ENCODE data around the gene KAZN.

Gene KAZN

DNA sequence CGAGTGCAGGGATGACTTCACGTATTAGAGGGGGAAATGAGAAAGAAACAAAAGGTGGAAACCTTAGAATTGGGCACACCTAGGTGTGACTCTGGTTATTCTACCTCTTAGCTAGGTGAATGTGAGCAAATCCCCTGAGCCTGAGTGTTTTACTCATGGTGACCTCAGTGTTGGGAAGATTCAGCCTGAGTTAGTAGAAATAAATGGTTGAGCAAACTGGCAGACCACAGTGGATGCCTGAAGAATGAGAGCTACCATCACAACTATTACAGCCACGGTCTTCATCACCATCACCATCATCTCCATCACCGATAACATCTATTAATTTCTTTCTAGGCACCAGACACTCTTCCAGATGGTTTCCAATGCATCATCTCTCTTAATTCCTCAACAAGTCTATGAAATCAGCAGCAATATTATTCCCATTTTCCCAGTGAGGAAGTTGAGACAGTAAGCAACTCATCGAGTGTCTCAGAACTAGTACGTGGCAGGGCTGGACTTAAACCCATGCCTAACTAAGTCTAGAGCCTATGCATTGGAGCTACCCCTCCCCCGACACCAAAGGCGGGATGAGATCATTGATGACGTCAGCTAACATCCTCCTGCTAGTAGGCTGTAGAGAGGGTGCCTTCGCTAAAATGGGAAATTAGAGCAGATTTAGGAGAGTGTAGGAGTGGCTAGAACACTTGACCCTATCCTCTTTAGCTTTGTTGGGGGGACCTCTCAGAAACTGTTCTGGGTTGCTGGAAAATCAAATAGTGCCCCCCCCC lies 7.9 kb upstream of the KAZN start:
- DNase-seq = no peak

DNA sequence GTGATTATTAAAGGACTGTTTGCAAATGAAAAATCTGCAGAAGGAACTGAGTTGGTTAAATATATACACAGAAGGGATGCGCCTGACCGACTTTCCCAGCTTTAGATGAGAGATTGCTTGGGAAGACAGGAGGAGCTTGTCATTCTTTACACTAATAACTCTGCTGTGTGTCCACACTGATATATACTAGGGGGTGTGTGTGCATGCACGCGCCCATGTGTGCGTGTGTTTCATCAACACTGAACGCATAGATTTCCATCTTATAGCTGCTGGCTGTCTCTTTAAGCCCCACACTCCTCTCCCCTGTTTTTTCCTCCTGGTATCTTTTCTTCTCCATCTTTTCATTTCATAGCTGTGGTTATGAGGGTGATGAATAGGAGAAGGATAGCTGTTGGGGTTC lies 6.9 kb upstream of the KAZN start:
- no peak for DNase-seq

DNA sequence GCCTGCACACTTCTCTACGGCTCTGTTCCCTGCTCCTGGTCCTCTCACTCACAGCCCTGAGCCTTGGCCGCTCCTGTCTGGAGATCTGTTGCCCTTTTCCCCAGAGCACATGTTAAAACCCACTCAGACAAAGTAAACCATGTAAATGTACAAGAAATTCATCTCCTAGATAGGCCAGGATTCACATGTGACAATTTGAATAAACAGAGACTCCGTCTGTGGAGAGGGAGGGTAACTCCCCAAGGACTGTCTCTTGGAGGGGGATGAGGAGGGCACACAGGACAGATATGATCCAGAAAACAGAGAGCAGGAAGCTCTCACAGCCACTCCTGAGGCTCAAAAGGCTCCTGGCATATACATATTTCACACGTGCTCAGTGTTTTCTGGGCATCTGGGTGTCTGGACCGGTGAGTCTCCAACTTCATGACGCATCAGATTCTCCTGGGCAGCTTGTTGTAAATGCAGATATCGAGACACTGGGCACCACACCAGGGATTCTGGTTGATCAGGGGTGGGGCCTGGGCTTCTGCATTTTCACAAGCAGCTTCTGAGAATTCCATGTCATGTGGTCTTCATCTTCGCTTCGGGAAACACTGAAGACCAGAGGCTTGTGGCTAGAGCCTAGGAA lies 6.4 kb upstream of the KAZN start:
- DNase-seq = no peak

DNA sequence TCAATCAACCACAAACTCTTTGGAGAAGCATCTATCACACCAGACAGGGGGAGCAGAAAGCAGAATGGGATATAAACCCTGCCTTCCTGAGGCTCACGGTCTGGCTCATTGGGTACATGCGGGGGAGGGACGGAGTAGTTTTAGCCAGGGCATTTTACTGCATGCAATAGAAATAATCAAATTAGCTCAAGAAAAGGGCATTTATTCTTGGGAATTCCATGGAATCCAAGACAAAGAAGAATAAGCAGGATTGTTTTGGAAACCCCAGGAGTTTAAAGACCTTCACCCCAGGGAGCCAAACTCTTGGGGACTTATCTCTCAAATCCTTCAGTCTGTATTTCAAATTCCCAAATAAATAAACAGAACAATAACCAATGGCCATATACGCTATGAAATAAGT lies 5.2 kb upstream of the KAZN start:
- DNase-seq = no peak

DNA sequence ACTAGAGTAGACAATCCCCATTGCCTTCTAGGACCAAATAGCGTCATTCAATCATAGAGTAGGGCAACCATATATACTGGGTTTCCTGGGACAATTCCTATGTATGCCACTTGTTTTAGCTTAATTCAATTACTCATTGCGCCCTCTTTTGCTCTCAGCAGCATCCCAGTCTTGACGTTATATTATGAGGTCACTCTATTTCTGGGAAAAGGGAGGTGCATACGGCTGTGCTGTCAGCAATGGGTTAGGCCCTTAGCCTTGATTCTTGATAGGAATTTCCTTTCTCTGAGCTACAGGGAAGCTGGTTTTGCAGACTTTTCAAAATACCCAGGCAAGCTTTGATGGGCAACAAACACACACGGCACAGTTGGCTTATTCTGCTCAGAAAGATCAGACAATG lies 4.4 kb upstream of the KAZN start:
- DNase-seq = no peak

DNA sequence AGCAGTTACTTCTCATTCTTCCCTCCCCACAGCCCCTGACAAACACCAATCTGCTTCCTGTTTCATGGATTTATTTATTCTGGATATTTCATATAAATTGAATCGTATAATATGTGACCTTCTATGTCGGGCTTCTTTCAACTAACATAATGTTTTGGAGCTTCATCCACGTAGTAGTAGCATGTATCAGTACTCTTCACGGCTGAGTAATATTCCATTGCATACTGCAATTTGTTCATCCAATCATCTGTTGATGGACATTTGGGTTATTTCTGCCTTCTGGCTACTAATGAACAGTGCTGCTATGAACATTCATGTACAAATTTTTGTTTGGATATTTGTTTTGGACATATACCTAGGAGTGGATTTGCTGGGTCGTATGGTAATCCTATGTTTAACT lies 1.9 kb upstream of the KAZN start:
- DNase-seq = no peak

DNA sequence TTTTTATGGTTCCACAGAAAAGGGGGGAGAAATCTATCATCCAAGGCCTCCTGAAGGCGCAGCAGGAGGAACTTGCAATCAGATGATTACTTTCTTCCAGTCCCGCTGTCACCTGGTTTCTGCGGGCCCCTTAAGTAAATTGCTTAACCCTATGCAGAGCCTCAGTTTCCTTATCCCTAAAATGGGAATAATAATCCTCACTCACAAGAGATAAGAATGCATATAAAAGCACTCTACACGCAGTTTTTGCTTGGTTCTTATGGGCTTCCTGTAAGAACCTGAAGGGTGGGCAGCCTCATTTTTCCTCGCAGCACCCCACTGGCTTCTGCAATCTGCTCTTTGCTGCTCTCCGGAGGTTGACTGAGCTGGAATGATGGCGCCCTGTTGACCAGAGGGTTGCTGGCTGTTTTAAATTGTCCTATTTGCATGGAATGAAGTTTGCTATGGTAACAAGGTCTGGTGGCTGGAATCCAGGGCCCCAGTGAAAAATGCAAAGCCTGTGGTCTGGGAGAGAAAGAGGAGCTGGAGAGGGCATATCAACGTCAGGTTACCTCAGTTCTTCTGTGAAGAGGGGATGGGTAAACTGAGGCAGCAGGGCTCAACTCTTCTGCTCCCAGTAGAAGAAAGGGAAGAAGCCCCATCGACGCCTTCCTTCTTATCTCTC lies 1.0 kb upstream of the KAZN start:
- no peak for DNase-seq

DNA sequence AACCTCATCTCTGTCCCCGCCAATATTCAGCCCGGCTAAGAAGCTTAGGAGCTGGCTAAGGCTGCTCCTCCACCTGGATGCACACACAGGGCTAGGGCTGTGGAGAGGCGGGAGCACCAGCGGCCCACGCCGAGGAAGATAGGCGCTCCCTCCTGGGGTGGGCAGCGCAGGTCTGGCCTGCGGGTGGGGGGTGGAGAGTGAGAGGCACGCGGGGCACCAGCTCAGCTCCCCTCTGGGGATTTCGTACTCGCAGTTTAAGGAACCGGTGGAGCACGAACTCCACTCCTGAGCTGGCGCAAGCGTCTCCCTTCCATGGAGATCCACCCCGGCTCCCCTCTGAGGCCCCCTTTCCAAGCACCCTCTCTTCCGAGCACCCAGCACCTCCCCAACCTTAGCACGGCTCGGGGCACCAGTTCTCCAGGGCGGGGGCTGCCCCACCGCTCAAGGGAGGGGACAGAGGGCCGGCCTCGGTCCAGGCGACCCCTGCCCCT lies 433 bp upstream of the KAZN start:
- no peak for DNase-seq

DNA sequence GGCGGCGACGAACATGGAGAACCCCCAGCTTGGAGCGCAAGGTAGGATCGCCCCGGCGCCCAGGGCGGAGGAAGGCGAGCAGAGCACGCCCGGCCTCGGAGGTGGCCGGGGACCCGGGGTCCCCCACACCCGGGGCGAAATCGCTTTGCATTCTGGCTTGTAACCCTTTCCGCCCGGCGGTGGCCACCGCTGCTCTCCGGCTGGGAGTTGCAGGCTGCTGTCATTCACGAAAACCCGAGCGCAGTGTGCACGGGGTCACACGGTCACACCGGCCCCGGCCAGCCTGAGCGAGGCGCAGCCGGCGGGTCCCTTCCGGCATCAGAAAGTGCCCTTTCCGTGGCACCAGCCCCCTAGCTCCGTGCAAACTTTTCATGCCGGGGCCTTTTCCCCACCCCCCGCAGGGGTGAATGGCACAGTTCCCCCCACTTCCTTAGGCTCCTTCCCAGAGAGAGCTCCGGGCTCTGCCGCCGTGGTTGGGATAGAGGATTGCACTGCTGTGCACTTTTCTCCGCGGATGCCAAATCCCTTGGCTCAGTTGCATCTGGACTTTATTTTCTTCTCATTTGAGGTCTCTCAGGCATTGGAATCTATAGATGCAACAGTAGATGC lies 802 bp downstream of the KAZN start:
- no peak for DNase-seq

DNA sequence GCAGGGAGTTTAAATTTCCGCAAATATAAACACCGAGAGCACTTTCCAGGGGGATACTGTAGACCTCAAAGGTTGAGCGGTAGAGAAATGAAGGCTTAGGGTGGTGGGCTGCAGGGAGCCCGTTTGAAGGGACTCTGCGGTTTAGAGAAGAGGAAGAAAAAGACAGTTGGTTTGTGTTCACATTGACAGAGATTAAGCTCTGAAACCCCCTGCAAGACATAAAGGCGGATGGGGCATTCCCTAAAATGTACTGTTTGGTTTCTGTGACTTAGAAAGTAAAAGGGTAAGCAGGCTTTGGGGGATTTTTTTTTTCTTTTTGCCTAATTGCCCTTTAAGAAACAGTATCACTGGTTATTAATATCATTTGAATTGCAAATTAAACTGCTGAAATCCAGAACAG lies 1.3 kb downstream of the KAZN start:
- DNase-seq = no peak

DNA sequence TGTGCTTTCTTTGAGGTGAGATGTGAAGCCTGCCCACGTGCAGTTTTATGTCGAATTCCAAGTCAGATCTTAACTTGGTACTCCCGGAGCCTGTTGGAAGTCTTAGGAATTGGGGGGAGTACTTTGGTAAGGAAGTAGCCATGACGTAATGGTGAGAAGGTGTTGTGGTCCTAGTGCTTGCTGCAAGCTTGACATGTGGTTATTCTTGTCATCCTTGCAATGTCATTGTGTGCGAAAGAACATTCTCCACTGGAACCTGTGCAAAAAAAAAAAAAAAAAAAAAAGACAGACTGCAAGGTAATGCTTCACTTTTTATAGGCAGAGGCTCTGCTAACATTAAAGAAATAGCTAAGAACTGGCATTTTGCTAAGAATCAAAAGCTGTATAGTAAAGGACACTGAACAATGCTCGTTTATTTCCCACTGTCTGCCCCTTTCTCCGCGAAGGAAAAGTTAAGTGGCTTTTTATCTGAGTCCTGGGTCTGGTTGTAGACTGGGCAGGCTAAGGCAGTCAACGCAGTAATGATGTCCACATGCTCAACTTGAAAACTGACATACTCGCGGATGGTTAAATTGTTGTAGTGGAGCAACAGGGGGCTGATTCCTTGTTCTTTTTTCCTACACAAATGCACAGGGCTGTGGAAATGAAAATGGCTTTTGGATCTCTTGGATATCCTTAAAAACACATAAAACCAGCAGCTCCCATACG lies 2.1 kb downstream of the KAZN start:
- DNase-seq = no peak

DNA sequence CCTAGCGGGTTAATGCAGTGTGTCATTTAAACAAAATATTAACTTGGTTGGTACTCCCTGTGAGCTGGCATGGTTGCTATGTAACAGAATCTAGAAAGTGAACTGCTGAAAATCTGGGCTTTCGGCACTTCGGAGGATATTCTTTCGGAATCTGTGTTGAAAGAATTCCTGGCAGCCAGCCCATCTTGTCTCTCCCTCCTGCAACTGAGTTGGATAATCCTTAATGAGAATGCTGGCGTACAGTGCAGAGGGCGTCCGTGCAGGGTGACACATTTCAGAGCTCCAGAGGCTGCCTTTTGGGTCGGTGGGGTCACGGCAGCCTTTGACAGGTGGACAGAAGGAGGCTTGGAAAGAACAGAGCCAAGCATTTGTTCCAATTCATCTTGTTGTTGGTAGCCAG lies 3.7 kb downstream of the KAZN start:
- DNase-seq = no peak

DNA sequence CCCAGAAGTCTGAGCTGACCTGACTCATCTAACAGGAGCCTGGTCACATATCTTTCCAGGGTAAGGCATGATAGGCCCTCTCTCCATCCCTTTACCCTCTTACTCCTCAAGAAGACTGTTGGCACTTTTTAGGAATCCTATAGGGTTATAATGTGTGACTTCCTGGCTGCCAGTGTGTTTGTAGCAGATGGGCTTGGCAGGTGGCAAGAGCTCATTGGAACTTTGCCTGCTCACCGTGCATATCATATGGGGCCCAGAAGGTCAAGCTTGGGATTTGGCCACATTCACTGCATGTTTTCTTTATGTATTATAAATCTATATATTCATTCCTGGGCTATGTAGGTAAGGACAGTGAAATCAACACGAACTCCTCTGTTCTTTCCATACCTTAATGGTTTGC lies 5.2 kb downstream of the KAZN start:
- DNase-seq = no peak

DNA sequence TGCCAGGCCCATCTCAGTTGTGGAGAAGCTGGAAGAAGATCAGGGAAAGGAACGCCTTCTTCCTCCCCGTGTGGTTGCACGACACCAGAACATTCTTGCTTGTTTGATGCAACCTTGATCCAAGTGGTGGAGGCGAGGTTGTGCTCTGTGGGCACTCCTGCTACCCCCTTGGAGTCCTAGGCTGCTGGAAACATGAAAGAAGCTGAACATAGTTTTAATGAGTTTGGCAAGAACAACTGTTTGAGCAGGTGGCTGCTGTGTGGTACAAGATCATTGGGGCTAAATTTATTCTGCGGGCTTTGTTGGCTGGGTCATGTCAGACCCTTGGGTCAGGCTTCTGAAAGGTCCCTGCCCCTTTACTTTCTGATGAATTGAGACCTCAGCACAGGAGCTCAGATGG lies 5.9 kb downstream of the KAZN start:
- DNase-seq = no peak

DNA sequence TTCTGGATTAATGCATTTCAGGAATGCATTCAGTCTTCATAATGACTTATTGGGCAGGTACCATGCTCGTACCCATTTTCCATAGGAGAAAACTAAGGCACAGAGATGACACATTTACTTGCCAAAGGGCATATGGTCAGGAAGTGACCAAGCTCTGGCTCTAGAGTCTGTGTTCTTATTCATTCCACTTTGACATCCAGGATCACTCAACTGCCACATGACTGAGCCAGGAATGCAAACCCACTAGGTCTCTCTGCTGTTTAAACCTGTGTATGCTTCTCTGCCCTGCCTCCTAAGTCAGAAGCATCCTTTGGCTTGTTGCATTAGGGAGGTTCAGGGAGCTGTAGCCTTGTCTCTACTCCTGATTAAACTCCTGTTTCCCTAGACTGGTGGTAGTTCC lies 7.5 kb downstream of the KAZN start:
- DNase-seq = no peak

DNA sequence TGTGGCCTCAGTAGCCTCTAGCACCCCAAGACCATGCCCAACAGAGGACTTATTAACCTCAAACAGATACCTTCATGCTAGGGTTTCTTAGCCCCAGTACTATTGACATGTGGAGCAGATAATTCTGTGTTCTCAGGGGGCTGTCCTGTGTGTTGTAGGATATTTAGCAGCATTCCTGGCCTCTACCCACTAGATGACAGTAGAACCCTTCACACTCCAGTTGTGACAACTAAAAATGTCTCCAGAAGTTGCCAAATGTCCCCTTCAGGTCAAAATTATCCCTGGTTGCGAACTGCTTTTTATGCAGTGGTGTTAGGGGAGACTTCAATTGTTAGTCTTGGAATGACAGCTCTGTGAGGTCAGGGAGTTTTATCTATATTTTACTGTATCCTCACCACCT lies 8.1 kb downstream of the KAZN start:
- DNase-seq = no peak

DNA sequence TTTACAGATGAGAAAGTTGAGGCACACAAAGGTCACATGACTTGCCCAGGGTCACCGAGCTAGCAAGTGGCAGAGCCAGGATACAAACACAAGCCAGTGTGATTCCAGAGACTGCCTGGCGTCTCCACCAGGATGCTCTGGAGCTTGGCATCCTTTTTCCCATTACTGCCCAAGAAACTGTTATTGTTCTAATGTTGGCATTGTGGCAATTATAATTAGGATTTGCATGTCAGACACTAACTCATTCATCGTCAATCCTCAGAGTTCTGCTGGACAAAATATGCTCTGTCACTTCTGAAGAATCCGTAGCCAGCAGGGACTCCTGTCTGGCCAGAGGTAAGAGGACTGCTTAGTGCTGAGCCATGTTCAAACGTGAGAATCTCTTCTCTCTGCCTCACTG lies 8.8 kb downstream of the KAZN start:
- no peak for DNase-seq

DNA sequence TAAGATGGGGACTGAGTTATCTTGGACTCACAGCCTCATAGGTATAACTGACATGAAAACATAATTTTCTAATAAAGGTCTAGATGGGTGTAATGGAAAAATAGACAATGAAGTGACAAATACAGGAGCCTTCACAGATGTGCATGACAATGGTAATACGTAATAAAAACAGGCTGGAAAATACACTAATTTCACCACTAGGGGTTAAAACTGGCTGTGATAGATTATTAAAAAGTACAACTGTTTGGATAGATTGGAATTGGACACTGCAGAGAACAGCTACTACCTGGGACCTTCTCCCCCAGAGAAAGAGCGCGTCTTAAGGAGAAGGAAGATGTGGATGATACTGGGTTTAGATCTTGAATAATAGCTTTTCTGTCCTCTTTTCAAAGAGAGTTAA lies 9.8 kb downstream of the KAZN start:
- no peak for DNase-seq

DNA sequence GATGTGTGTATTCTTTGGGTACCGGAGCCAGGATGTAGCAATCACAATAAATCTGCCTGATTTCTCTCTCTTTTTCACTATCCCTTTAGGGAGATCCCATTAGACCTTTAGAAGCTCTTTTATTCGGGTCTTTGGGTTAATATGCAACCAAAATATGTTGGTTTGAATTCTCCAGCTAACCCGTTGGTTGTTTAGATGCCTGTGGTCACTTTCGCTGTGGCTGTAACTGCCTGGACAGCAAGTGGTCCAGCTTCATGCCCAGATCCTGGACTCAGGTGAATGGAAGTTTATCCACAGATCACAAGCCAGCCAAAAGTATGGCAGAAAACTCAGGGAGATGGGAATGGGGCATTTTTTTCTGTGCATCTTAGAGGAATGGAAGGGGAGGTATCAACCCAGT lies 12.3 kb downstream of the KAZN start:
- no peak for DNase-seq

DNA sequence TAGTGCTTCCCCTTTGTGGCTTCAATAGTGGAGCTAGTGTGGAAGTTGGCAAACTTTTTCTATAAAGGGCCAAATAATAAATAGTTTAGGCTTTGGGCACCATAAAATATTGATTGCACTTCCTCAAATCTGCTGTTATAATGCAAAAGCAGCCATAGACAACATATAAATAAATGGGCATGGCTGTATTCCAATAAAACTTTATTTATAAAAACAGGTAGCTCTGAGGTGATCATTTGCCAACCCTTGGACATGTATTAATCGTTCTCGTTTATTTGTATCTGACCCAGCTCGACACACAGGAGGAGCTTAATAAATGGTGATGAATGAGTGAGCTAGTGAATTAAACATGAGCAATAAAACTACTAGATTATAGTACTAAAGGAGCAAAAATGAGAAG lies 13.3 kb downstream of the KAZN start:
- no peak for DNase-seq

DNA sequence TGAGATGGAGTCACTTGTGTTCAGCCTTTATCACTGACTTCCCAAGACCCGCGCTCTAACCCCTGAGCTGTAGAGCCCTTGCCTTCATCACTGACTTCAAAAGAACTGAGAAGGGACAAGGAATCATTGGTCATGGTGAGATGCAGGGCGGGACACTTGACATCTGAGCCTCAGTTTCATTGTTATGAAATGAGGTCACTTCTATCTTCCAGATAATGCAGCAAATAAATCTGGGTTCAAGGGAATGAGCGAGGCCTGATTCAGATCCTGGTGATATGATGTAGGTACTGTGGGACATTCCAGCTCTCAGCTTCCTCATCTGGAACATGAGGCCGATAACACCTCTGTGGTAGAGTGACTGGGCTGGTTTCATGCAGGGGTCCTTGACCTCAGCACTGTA lies 13.8 kb downstream of the KAZN start:
- no peak for DNase-seq

DNA sequence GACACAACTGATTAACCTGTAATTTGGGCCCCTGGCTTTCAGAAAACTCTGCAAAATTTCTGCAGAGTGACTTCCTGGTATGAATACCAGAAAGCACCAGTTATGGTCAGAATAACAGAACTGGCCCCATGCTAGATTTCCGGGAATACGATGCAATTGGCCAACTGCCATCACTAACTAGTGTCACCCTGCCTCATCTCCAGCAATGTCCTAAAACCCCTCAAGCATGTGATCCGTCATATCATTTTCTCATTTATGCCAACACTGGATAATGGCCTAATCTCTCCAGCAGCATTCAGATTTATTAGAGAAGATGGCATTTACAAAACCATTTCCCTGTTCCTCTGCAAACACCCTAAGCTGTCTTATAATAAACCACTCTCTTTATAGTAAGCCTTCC lies 15.4 kb downstream of the KAZN start:
- no peak for DNase-seq

DNA sequence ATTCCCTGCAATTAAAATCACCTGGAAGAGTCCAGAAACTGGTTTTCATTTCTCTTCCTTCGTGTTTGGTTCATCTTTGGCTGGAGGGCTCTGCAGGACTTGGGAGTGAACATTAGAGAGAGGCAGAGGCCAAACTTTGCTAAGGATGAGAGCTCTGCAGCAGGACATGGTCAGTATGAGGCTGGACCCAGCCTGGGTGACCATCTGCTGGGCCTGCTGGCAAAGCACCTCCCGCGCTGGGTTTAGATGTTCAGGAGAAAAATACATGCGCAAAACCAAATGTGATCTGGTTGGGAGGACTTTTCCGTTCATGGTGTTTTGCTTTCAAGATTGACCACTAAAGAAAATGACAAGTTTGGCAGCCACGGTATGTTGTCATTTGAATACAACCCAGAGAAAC lies 15.9 kb downstream of the KAZN start:
- DNase-seq = no peak

All from activated CD8-positive, alpha-beta memory T cell treated with anti-CD3 and anti-CD28 coated beads for 24 hours (primary cell).